HL-60 (cell line): ENCODE data around the gene PHF19.

Source experiments
- SPI1 ChIP-seq: IDR thresholded peaks from 2 replicates; pipeline ENCODE4 v1.6.1; 2012; ENCODE audit warnings: low read depth, mild to moderate bottlenecking, borderline replicate concordance
- TF ChIP-seq, protein P1 (sequence below): IDR thresholded peaks from one replicate; pipeline ENCODE4 v1.5.1; 2011; ENCODE audit warnings: low read length, control low read depth, inconsistent platforms; ENCODE audit not compliant: insufficient read depth

DNA sequence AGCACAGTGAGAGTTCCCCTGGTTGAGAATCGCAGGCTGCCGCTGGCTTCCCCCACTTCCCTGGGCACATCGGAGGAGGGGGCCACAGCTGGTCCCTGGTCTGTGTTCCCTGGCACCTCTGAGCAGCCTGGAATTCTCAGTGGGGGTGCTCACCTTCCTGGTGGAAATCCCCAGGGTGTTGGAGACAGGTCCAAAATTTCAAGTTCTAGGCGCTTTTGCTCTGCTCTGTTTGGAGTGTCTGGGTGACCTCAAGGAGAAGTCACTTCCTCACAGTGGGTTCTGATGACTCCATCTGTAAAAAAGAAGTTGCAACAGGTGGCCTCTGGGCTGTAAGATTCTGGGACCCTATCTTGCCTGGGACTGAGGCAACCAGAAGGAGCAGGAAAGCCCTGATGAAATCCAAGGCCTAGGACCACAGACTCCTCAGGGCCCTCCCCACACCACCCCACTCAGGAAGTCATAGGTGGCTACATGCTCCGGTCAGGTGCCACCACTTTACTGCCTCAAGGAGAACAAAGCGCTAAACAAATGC is 49.5 kb upstream of the PHF19 start, which contains the start of gene TRAF1:
- TF ChIP-seq, protein P1, sequence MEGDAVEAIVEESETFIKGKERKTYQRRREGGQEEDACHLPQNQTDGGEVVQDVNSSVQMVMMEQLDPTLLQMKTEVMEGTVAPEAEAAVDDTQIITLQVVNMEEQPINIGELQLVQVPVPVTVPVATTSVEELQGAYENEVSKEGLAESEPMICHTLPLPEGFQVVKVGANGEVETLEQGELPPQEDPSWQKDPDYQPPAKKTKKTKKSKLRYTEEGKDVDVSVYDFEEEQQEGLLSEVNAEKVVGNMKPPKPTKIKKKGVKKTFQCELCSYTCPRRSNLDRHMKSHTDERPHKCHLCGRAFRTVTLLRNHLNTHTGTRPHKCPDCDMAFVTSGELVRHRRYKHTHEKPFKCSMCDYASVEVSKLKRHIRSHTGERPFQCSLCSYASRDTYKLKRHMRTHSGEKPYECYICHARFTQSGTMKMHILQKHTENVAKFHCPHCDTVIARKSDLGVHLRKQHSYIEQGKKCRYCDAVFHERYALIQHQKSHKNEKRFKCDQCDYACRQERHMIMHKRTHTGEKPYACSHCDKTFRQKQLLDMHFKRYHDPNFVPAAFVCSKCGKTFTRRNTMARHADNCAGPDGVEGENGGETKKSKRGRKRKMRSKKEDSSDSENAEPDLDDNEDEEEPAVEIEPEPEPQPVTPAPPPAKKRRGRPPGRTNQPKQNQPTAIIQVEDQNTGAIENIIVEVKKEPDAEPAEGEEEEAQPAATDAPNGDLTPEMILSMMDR, result no peak
- peak; percentile 96 for TF ChIP-seq SPI1
